K562 (cell line): Measurements from ENCODE around the gene DNAJC13.

Source experiments
- EP300 ChIP-seq: IDR thresholded peaks from 2 replicates; pipeline ENCODE4 v1.6.1; 2012; ENCODE audit warnings: low read length, improper control_type of control experiment
- GTF2E2 ChIP-seq: fragments of 200-800 bp; sonication (Bioruptor generic); IDR thresholded peaks from 2 replicates; pipeline ENCODE4 v1.6.1; 2016; ENCODE audit warnings: missing genetic modification characterization, missing compliant biosample characterization
- NFIC ChIP-seq: fragments of 450-650 bp; IDR thresholded peaks from 2 replicates; pipeline ENCODE4 v1.6.1; 2017; ENCODE audit warnings: mild to moderate bottlenecking, inconsistent platforms
- PTRF ChIP-seq: fragments of 450-650 bp; IDR thresholded peaks from 2 replicates; pipeline ENCODE4 v1.6.1; 2016; ENCODE audit warnings: mild to moderate bottlenecking, missing genetic modification characterization, missing compliant biosample characterization
- SREBF2 ChIP-seq: sonication (generic); formaldehyde crosslinking; IDR thresholded peaks from 2 replicates; pipeline ENCODE4 v1.4.0; 2020; ENCODE audit warnings: mild to moderate bottlenecking, missing genetic modification reagents
- TCF3 ChIP-seq: sonication (generic); formaldehyde crosslinking; IDR thresholded peaks from 2 replicates; pipeline ENCODE4 v1.4.0; 2020; ENCODE audit warnings: mild to moderate bottlenecking, missing genetic modification reagents
- TEAD4 ChIP-seq, 2 experiments: sonication (generic) in 1 of 2; formaldehyde crosslinking in 1 of 2; IDR thresholded peaks; 2 replicates each; pipeline versions ENCODE4 v1.6.1 to v1.8.0; 2012 to 2022; ENCODE audit warnings: borderline replicate concordance in 1 of 2, inconsistent platforms in 1 of 2, low read length in 1 of 2, mild to moderate bottlenecking in 1 of 2, missing genetic modification reagents in 1 of 2
- ZNF140 ChIP-seq: fragments of 250-450 bp; sonication (Bioruptor Pico); IDR thresholded peaks from 2 replicates; pipeline ENCODE4 v1.8.0; 2021; ENCODE audit warnings: moderate library complexity, mild to moderate bottlenecking, inconsistent platforms
- ZNF311 ChIP-seq: fragments of 250-450 bp; sonication (Bioruptor Pico); IDR thresholded peaks from 2 replicates; pipeline ENCODE4 v1.4.0; 2020; ENCODE audit warnings: mild to moderate bottlenecking, moderate library complexity
- TF ChIP-seq, protein P1 (sequence below): sonication (generic); formaldehyde crosslinking; IDR thresholded peaks from 2 replicates; pipeline ENCODE4 v1.8.1; 2023; ENCODE audit warnings: mild to moderate bottlenecking, missing genetic modification reagents
- TF ChIP-seq, protein P2 (sequence below), 3 experiments: IDR thresholded peaks in 2 of 3; conservative IDR thresholded peaks in 1 of 3; 2 replicates each; pipeline ENCODE4 v1.5.1; 2011 to 2012; ENCODE audit warnings: low read length in 3 of 3, mild to moderate bottlenecking in 3 of 3, control low read depth in 2 of 3, improper control_type of control experiment in 1 of 3, inconsistent platforms in 1 of 3, low read depth in 1 of 3, mixed read lengths in 1 of 3, moderate library complexity in 1 of 3; ENCODE audit not compliant: insufficient read depth in 2 of 3

DNA sequence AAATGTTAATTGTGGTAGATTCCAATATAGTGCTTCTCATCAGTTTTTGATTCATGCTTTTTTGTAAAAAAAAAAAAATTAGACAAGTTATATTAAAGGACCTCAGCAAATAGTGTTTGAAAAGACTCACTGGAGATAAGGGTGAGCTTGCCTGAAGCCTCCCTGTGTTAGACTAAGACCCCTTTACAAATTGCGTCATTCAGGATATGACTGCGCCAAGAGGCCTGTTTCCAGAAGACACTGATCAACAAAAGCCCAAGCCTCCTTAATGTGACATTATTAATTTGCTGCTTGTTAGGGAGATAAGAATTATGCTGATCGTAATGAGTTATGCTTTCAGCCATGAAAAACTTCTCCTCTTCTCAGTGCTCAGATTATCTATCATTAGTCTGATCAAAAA is 13.0 kb upstream of the DNAJC13 start:
- TF ChIP-seq SREBF2: no peak
- TF ChIP-seq, protein P1, sequence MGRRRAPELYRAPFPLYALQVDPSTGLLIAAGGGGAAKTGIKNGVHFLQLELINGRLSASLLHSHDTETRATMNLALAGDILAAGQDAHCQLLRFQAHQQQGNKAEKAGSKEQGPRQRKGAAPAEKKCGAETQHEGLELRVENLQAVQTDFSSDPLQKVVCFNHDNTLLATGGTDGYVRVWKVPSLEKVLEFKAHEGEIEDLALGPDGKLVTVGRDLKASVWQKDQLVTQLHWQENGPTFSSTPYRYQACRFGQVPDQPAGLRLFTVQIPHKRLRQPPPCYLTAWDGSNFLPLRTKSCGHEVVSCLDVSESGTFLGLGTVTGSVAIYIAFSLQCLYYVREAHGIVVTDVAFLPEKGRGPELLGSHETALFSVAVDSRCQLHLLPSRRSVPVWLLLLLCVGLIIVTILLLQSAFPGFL (CRISPR knock-in tag): no peak
- no peak for TF ChIP-seq EP300
- TF ChIP-seq PTRF (tag): no peak
- no peak for TF ChIP-seq NFIC
- no peak for TF ChIP-seq ZNF140 (CRISPR knock-in tag)
- TF ChIP-seq, protein P2, sequence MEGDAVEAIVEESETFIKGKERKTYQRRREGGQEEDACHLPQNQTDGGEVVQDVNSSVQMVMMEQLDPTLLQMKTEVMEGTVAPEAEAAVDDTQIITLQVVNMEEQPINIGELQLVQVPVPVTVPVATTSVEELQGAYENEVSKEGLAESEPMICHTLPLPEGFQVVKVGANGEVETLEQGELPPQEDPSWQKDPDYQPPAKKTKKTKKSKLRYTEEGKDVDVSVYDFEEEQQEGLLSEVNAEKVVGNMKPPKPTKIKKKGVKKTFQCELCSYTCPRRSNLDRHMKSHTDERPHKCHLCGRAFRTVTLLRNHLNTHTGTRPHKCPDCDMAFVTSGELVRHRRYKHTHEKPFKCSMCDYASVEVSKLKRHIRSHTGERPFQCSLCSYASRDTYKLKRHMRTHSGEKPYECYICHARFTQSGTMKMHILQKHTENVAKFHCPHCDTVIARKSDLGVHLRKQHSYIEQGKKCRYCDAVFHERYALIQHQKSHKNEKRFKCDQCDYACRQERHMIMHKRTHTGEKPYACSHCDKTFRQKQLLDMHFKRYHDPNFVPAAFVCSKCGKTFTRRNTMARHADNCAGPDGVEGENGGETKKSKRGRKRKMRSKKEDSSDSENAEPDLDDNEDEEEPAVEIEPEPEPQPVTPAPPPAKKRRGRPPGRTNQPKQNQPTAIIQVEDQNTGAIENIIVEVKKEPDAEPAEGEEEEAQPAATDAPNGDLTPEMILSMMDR (IDR thresholded peaks at IDR 0.05 in 2 of 3, conservative IDR thresholded peaks at IDR 0.05 in 1 of 3; ENCODE audit: insufficient read depth in 2 of 3, low read depth in 1 of 3, low read length in 3 of 3): no peak
- no peak for TF ChIP-seq GTF2E2 (tag)
- TF ChIP-seq TEAD4 (IDR thresholded peaks at IDR 0.05; ENCODE audit: low read length): no peak
- TF ChIP-seq TEAD4 (CRISPR knock-in tag; IDR thresholded peaks at IDR 0.05; ENCODE audit: borderline replicate concordance): no peak
- no peak for TF ChIP-seq ZNF311
- TF ChIP-seq TCF3 (CRISPR knock-in tag): no peak
